HepG2 (cell line): ENCODE results near the gene NOXO1. TPM values are rescaled to one million over a fixed set of nuclear protein-coding genes. Genes with fewer than 3 reads are reported as not detected.
A peak's percentile ranks its signal among the peaks of the same experiment; 100 is the strongest.

Source experiments
- DMTF1 ChIP-seq: sonication (generic); formaldehyde crosslinking; IDR thresholded peaks from 2 replicates; pipeline ENCODE4 v1.4.0; 2020; ENCODE audit warnings: mild to moderate bottlenecking, missing genetic modification reagents
- HNF4G ChIP-seq, 2 experiments: sonication (generic) in 1 of 2; formaldehyde crosslinking in 1 of 2; IDR thresholded peaks; 2 replicates each; pipeline versions ENCODE4 v1.4.0 to v1.6.1; 2011 to 2020; ENCODE audit warnings: borderline replicate concordance in 2 of 2, low read depth in 2 of 2, mild to moderate bottlenecking in 2 of 2, low read length in 1 of 2, missing genetic modification reagents in 1 of 2, moderate library complexity in 1 of 2
- MAX ChIP-seq: IDR thresholded peaks from 2 replicates; pipeline ENCODE4 v1.6.1; 2012; ENCODE audit warnings: inconsistent platforms
- MZF1 ChIP-seq: sonication (generic); formaldehyde crosslinking; IDR thresholded peaks from 2 replicates; pipeline ENCODE4 v1.8.1; 2023; ENCODE audit warnings: mild to moderate bottlenecking, missing genetic modification reagents, borderline replicate concordance
- NKX3-1 ChIP-seq: sonication (generic); formaldehyde crosslinking; IDR thresholded peaks from 2 replicates; pipeline ENCODE4 v1.5.0; 2020; ENCODE audit warnings: missing genetic modification reagents
- SP4 ChIP-seq: sonication (generic); formaldehyde crosslinking; IDR thresholded peaks from 2 replicates; pipeline ENCODE4 v1.8.1; 2023; ENCODE audit warnings: mild to moderate bottlenecking, missing genetic modification reagents
- TRIM24 ChIP-seq: sonication (generic); formaldehyde crosslinking; IDR thresholded peaks from 2 replicates; pipeline ENCODE4 v1.8.0; 2022; ENCODE audit warnings: mild to moderate bottlenecking, missing genetic modification reagents
- ZBTB26 ChIP-seq: IDR thresholded peaks from 2 replicates; pipeline ENCODE4 v1.6.1; 2016; ENCODE audit warnings: missing compliant biosample characterization, missing genetic modification reagents, borderline replicate concordance
- ZBTB42 ChIP-seq: sonication (generic); formaldehyde crosslinking; IDR thresholded peaks from 2 replicates; pipeline ENCODE4 v1.5.0; 2020; ENCODE audit warnings: mild to moderate bottlenecking, missing genetic modification reagents
- ZFP36L2 ChIP-seq: sonication (generic); formaldehyde crosslinking; IDR thresholded peaks from 2 replicates; pipeline ENCODE4 v1.4.0; 2020; ENCODE audit warnings: missing genetic modification reagents
- ZNF121 ChIP-seq: sonication (generic); formaldehyde crosslinking; IDR thresholded peaks from 2 replicates; pipeline ENCODE4 v1.5.0; 2020; ENCODE audit warnings: mild to moderate bottlenecking, missing genetic modification reagents
- ZNF124 ChIP-seq: sonication (generic); formaldehyde crosslinking; IDR thresholded peaks from 2 replicates; pipeline ENCODE4 v1.4.0; 2020; ENCODE audit warnings: missing genetic modification reagents
- ZNF224 ChIP-seq: sonication (generic); formaldehyde crosslinking; IDR thresholded peaks from 2 replicates; pipeline ENCODE4 v1.5.0; 2020; ENCODE audit warnings: mild to moderate bottlenecking, missing genetic modification reagents
- ZNF230 ChIP-seq: sonication (generic); formaldehyde crosslinking; IDR thresholded peaks from 2 replicates; pipeline ENCODE4 v1.4.0; 2020; ENCODE audit warnings: mild to moderate bottlenecking, missing genetic modification reagents
- ZNF343 ChIP-seq: sonication (generic); formaldehyde crosslinking; IDR thresholded peaks from 2 replicates; pipeline ENCODE4 v1.4.0; 2020; ENCODE audit warnings: mild to moderate bottlenecking, missing genetic modification reagents
- ZNF350 ChIP-seq: sonication (generic); formaldehyde crosslinking; IDR thresholded peaks from 2 replicates; pipeline ENCODE4 v1.4.0; 2020; ENCODE audit warnings: mild to moderate bottlenecking, low read depth, missing genetic modification reagents, borderline replicate concordance
- ZNF354B ChIP-seq: sonication (generic); formaldehyde crosslinking; IDR thresholded peaks from 2 replicates; pipeline ENCODE4 v1.8.0; 2022; ENCODE audit warnings: mild to moderate bottlenecking, missing genetic modification reagents
- ZNF556 ChIP-seq: sonication (generic); formaldehyde crosslinking; IDR thresholded peaks from 2 replicates; pipeline ENCODE4 v1.4.0; 2020; ENCODE audit warnings: mild to moderate bottlenecking, missing genetic modification reagents, borderline replicate concordance
- ZNF564 ChIP-seq: sonication (generic); formaldehyde crosslinking; IDR thresholded peaks from 2 replicates; pipeline ENCODE4 v1.8.1; 2023; ENCODE audit warnings: mild to moderate bottlenecking, missing genetic modification reagents
- ZNF761 ChIP-seq: sonication (generic); formaldehyde crosslinking; conservative IDR thresholded peaks from 2 replicates; pipeline ENCODE4 v1.4.0; 2020; ENCODE audit warnings: mild to moderate bottlenecking, missing genetic modification reagents
- ZNF772 ChIP-seq: sonication (generic); formaldehyde crosslinking; IDR thresholded peaks from 2 replicates; pipeline ENCODE4 v1.5.0; 2020; ENCODE audit warnings: mild to moderate bottlenecking, missing genetic modification reagents
- ZNF83 ChIP-seq: sonication (generic); formaldehyde crosslinking; IDR thresholded peaks from 2 replicates; pipeline ENCODE4 v1.4.0; 2020; ENCODE audit warnings: missing genetic modification reagents, mild to moderate bottlenecking, borderline replicate concordance
- ZNF839 ChIP-seq: sonication (generic); formaldehyde crosslinking; IDR thresholded peaks from 2 replicates; pipeline ENCODE4 v1.4.0; 2020; ENCODE audit warnings: missing genetic modification reagents, mild to moderate bottlenecking, borderline replicate concordance
- polyA plus RNA-seq, 8 experiments: library from polyadenylated mRNA; depleted of rRNA in 3 of 8; stranded (reverse) in 7 of 8; unstranded in 1 of 8; fragments of >200 nt; fragmentation: Illumina TruSeq in 4 of 8; extraction: Trizol in 4 of 8; gene quantifications; 2 replicates each; pipeline versions ENCODE4 v1.2.1 to v1.2.3, GENCODE V29; 2011 to 2016; ENCODE audit warnings: low read depth in 4 of 8, missing spikeins in 1 of 8, mixed read lengths in 1 of 8; ENCODE audit not compliant: insufficient read depth in 1 of 8
- total RNA-seq, 5 experiments: library from RNA; depleted of rRNA; stranded (reverse); fragments of >200 nt; fragmentation: Illumina TruSeq; extraction: Trizol; gene quantifications; 2 replicates each; pipeline ENCODE4 v1.2.3, GENCODE V29; 2016; ENCODE audit warnings: low read depth in 1 of 5

The NOXO1 gene
- total and polyA plus RNA-seq, 2 of the 13 experiments (the other 11 are each of a cell fraction or from before 2014, with no cell fraction given): 0.69 to 1.4 TPM

GRCh38 chr16:1932050-1933028, 48.9 kb downstream of the NOXO1 start (continued):
- no peak for TF ChIP-seq ZFP36L2 (CRISPR knock-in tag)
- TF ChIP-seq ZNF564: no peak
- TF ChIP-seq ZBTB26 (CRISPR knock-in tag): 0 out of 2 replicates have a peak, but pooled peaks have one; percentile 41
- no peak for TF ChIP-seq MZF1 (CRISPR knock-in tag)
- no peak for TF ChIP-seq ZBTB42 (CRISPR knock-in tag)
- no peak; the same call in 1 of the 2 replicates for TF ChIP-seq SP4 (CRISPR knock-in tag)
- no peak for TF ChIP-seq ZNF230 (CRISPR knock-in tag)
- TF ChIP-seq ZNF350: no peak
- TF ChIP-seq ZNF121 (CRISPR knock-in tag): 0 out of 2 replicates have a peak, but pooled peaks have one; percentile 40
- TF ChIP-seq ZNF772 (CRISPR knock-in tag): peak; percentile 60; the same call in 1 of the 2 replicates
- TF ChIP-seq ZNF354B (CRISPR knock-in tag): no peak
- TF ChIP-seq HNF4G (IDR thresholded peaks at IDR 0.05; ENCODE audit: borderline replicate concordance, low read depth, low read length): no peak
- no peak for TF ChIP-seq HNF4G (CRISPR knock-in tag; IDR thresholded peaks at IDR 0.05; ENCODE audit: borderline replicate concordance, low read depth)
- 0 out of 2 replicates have a peak, but pooled peaks have one; percentile 27 for TF ChIP-seq ZNF556
- TF ChIP-seq ZNF839: no peak
- no peak for TF ChIP-seq DMTF1 (CRISPR knock-in tag)
- TF ChIP-seq MAX: peak; percentile 42; the same call in 1 of the 2 replicates
- TF ChIP-seq ZNF343 (CRISPR knock-in tag): no peak; the same call in 1 of the 2 replicates
- TF ChIP-seq ZNF761 (CRISPR knock-in tag): 0 out of 2 replicates have a peak, but pooled peaks have one; percentile 55
- TF ChIP-seq ZNF124 (CRISPR knock-in tag): peak; percentile 68; the same call in 1 of the 2 replicates
- TF ChIP-seq ZNF83 (CRISPR knock-in tag): no peak
- no peak for TF ChIP-seq ZNF224 (CRISPR knock-in tag)
- no peak for TF ChIP-seq NKX3-1 (CRISPR knock-in tag)
- no peak for TF ChIP-seq TRIM24 (CRISPR knock-in tag)
